ENCODE measurements around the gene NAV2.

The NAV2 gene

DNA sequence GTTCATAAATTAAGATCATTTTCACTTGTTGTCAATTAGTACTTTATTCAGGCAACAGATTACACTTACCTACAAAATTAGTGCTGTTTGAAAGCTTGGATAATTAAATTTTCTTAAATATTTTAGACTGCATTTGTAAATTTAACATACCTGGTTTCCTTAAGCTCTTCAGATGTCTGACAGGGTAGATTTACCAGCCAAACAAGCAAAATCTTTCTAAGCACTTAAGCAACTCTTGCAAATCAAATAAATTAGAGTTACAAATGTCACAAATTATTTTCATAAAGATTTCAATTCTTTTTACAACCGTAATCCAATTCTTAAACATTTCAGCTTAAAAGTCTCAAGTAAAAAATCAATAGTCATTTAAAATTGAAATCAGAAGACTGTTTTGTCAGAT is 317.8 kb downstream of the NAV2 start:
- no peak for DNase-seq

DNA sequence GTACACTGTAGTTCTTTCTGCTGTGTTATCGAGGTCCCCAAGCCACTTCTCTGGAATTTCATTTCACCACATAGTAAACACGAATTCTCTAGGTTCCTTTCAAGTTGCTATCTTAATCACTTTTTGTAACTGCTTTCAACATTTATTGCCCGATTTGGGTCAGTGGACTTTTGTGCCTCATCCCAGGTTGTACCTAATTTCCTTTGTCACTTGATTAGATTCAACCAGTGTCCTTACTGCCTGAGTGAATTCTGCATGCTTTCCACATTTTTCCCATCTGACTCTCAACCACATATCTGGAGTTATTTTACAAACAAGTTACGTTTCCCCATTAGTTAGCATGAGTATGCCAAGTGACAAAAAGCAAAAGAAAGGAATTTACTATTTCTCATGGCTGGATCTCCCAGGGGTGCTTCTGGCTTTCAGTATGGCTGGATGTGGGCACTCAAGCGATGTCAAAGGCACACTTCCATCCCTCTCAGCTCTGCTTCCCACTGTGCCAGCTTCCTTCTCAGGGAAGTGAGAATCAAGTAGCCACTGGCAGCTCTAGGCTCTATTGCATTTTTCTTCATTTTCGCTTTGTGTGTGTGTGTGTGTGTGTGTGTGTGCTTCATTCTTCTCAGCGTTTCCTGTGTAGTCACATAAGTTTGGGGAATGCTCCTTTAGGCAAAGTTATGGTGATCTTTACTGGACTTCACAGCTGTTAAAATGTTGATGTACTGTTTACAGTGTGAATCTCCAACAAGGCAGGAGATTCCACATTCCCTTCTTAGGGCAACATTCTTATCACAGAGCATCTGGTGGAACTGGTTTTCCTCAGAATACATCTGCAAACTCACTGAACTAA is 318.7 kb downstream of the NAV2 start:
- no peak for DNase-seq

DNA sequence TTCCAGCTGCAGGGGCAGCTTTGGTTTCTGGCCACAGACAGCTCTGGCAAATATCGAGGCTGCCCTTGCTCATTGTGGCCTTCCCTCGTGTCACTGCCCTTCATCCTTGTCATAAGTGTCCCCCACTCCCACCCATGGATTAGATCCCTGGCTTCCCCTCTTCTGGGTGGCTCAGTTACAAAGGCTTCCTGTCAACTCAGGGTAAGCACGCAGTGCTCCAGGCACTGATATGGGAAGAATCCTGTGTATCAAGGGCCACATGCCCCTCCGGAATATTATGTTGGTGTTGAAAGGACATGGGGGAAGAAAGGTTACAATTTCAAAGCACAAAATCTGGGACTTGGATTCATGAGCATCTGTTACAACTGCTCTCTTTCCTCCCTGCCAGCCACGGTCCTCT is 319.5 kb downstream of the NAV2 start:
- no peak for DNase-seq

DNA sequence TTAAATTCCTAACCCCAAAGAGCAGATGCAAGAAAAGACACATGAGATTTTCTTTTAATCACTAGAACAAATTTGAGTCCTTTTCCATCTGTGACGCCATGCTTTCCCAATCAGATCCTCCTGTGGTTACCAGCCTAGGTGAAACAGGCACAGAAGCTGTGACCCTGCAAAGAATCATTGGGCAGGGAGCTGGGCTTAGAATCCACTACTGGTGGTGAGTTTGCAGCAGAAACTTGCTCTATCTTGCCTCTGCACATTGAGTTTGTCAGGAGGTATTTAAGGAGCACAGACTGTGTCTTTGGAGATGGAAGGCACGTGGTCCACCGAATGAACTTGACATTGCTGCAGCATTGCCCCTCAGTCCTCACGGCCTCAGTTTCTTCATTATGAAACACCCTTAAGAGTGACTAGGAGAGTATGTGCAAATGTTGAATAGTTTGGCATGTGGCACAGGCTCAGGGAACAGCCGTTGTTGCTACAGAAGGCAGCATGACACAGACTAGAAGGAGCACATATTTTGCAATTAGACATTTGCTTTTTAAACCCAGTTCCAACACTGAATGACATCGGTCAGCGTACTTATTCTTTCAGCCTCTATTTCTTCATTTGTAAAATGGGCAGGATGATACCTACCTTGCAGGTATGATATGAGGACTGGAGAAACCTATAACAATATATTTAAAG is 320.1 kb downstream of the NAV2 start:
- DNase-seq, result no peak

DNA sequence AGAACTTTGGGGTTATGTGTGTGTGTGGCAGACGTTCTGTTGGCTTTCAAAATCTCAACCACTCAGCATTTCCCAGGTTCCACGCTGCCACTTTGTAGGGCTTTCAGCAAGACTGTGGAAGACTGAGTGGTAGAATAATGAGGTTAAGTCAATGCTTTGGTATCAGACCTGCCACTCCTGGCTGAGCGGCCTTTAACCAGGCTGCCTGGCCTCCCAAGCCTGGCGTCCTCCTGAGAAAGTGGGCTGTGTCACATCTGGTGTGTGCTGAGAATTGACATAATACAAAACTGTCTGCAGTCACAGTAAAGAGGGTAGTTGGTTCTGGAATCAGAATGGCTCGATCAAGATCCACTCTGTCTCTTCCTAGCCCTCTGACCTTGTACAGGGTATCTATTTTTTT is 321.2 kb downstream of the NAV2 start:
- DNase-seq, result no peak

DNA sequence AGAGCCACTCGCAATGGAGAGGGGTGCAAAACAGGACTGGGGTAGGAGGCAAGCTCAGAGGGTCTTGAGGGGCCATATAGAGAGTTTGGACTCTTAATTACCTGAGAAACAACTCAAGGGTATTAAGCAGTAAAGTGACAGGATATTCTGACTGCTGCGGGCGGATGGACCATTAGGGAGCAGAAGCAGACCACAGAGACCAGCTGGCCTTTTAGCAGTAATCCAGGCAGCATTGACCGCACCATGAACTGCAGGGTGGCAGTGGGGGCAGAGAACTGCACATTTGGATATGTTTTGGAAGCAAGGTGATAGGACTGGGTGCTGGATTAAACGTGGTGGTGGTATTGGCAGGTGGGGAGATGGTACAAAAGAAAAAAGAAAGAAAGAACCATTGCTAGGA is 322.3 kb downstream of the NAV2 start:
- DNase-seq, result no peak

DNA sequence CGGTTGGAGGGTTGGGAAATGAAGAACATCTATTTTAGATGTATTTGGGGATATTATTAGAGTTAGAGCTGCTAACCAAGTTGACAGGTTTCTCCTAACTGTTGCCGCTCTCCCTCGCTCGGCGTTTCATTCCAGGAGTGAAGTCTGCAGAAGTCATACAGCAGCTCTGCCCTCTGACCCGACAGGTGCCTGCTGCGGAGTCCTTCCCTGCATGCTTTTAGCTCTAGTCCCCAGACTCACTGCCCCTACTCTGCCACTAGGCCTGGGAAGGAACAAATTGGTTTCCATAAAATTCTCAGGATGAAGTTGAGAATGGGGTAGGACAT is 322.7 kb downstream of the NAV2 start:
- no peak for DNase-seq

DNA sequence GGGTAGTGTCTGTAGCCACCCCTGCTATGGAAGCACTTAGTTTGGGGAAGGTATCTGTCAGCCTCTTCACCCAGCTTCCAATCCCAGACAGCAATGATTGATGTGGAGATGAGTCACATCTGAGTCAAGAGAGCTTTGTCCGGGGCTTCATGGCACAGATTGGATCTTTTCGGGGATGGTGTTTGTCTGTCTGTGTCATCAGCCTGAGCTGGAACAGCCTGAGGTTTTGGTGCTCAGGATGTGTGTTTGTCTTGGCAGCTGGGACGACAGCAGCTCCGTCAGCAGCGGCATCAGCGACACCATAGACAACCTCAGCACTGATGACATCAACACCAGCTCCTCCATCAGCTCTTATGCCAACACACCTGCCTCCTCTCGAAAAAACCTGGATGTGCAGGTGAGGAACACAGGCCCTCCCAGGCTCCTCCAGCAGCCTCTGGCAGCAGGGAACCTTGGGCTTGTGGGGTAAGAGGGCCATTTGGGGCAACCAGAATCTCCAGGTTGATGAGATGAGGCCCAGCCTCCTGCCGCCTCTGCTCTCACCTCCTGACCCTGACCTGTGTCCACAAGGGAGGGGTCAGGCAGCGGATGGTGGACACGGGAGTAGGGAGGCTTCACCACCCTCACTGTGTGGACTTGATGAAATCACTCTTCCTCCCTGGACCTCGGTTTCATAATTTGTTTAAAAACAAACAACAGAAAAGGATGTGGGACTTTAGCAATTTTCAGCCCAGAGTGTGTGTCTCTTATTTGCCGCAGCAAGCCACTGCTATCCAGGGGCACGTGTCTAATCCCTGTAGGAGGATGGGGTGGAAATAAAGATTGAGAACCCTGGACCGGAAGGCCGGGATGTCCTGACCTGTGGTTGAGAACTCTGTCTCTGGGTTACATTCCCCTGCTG is 323.3 kb downstream of the NAV2 start:
- peak; percentile 46 for DNase-seq

DNA sequence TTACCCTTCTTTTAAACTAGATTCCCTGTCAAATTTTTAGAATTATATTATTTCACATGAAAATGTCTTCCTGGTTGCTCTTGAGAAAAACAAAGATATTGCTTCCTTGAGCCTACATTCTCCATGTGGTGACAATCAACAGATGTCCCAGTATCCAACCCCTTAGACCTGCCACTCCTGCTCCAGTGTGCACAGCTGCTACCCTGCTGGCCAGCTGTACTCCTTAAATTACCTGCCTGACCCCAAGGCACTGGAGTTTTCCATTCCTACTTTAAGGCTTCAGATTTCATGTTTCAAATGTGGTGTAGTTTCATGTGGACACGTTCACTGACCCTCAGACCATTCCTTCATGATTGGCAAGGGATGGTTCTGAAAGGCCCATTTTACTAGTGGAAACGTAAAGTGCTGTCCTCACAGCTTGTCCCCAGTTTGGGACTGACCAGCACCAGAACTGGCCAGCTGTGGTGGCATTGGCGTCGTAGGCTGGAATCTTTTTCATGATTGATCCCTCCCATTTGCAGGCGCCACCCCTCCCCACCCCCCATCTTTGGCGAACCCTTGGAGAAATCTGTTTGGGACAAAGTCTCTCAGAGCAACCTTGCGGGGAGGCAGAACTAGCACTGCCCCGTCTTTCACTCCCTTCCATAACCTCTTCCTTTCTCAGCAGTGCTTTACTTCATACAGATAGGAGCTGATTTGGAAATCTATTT is 324.1 kb downstream of the NAV2 start:
- no peak for DNase-seq

DNA sequence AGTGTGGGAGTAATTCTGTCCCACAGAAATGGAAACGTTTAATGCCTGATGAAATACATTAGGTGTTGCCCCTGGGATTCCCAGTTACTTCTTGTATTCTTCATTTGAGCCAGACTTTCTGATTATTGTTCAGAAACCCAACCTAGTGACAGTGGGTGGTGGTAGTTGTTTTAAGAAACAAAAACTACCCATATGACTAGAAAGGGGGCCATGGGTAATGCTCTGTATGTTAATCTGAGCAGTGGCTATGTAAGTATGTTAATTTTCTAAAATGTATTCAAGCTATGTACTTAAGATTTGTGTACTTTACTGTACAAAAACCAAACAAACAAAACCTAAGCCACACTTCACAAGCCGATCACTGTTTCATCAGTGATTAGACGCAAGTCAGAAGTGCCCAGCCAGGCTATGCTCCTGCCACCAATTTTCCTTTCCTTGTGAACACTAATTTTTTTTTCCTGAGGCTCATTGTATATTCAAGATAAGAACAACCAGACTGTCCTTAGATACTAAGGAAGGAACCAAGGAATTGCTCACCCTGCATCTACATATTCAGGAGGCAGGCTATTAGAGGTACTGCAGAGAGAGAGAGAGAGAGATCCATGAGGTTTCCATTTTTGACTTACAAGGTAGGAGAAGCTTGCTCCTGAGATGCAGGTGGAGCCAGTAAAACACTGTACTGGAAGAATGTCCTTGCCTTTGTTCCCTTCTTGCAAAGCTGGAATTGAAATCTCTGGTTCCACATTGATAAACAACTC is 324.9 kb downstream of the NAV2 start:
- DNase-seq, result no peak

DNA sequence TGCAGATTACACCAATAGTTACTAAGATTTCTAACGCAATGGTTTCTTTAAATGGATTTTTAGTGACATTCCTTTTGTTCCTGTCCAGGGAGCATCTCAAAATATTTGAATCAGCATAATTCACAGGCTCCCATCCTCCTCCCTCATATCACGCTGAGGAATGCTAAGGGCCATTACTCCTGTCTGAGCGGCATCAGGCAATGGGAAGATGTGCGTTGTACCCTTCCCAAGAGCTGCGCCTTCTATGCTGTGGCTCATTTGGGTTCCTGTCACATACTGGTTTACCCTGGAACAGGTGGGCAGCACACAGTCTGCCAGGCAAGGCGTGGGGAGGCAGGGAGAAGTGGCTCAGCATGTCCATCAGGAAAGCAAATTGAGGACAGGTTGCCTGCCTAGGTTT is 325.8 kb downstream of the NAV2 start:
- DNase-seq, result no peak

DNA sequence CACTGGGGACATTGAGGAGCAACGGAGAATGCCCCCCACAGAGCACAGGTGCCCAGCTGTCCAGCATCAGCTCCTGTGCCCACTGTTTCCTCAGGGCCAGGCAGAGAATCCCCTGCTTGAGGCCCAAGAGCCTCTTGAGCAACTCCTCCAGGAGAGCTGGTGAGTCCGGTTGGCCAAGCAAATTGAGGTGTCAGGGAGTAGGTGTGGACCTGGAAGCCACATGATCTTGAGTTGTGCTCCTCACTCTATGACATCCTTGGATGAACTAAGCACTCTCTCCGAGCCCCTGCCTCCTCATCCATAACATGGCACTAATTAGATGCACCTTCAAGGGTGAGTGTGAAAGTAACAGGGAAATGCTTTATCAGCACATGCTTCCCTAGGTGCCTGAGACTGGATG is 326.3 kb downstream of the NAV2 start:
- no peak for DNase-seq

DNA sequence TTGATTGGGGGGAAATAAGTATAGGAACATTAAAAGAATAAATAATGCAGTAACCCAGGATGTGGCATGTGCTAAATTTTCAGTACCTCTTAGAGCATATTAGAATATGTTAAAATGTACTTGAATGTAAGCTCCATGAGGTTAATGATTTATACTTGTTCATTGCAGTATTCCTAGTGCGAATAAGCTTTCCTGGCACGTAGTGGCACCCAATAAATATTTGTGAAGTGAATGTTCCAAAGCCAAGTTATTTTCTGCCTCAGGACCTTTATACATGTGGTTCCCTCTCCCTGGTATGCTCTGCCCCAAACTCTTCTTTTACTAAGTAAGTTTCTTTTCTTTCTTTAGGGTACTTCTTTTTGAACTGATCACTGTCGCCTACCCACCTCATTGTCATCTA is 328.9 kb downstream of the NAV2 start:
- DNase-seq, result no peak

DNA sequence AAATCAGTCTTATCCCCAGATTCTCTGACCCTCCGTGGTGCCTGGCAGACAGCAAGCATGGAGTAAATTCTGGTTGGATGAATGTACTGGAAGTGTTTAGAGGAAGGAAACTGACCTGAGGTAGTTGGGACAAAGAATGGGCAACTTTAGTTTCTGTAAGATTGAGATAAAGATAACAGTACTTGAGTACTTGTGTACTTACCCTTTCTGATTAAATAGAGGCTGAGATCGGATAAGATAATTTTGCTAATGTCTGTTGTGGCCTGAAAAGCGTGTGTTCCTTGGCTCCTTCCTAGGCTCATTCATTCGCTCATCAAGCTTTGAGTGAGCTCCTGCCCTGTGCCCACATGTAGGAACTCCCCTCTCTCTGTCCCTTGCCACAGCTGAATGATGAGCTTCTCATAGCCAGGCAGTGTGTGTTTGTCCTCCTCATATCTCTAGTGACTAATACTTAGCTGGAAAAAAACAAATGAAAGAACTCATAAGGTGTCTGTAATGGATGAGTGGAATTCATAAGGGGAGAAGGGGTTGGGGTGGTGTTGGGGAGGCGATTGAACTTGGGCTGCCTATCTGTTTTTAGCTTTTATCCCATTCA is 329.5 kb downstream of the NAV2 start:
- no peak for DNase-seq

DNA sequence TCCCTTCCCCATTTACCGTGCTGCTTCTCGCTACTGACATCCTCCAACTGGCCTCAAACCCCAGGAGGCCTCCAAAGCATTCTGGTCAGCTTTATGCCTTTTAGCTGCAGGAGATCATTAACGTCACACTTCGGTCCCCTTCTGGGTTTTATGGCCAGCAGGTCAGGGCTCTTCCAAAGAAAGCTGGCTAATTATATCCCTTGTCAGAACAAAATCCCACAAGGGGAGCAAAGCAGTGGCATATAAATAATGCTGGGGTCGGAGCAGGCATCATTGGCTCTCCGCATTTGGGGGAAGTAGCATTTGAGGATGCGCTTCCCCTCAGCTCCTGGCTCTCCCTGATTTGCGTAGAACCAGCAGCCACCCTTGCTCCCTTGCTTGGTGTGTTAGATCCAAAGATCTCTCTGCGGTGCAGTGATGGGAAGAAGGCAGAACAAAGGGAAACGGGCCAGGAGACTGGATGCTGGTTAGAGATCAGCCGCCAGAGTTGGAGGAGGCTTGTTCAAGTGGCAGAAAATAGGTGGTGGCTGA is 330.2 kb downstream of the NAV2 start:
- DNase-seq, result no peak

DNA sequence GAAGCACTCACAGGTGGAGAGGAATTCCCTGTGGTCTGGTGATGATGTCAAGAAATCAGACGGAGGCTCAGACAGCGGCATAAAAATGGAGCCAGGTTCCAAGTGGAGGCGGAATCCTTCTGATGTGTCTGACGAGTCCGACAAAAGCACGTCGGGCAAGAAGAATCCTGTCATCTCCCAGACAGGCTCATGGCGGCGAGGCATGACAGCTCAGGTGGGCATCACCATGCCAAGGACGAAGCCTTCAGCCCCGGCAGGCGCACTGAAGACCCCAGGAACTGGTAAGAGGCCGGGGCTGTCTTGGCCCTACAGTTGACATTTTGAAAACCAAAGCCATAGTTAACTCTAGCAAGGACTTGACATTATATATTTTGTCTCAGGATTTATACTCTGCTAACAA is 331.4 kb downstream of the NAV2 start:
- DNase-seq, result no peak

DNA sequence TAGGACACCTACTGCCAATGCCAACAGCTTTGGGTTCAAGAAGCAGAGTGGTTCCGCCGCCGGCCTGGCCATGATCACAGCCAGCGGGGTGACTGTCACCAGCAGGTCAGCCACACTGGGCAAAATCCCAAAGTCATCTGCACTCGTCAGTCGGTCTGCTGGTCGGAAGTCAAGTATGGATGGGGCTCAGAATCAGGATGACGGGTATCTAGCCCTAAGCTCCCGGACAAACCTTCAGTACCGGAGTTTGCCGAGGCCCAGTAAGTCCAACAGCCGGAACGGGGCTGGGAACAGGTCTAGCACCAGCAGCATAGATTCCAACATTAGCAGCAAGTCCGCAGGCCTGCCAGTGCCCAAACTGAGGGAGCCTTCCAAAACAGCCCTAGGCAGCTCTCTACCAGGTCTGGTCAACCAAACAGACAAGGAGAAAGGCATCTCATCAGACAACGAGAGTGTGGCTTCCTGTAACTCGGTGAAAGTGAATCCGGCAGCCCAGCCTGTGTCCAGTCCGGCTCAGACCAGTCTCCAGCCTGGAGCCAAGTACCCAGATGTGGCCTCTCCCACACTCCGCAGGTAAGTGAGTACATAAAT is 332.6 kb downstream of the NAV2 start:
- no peak for DNase-seq

DNA sequence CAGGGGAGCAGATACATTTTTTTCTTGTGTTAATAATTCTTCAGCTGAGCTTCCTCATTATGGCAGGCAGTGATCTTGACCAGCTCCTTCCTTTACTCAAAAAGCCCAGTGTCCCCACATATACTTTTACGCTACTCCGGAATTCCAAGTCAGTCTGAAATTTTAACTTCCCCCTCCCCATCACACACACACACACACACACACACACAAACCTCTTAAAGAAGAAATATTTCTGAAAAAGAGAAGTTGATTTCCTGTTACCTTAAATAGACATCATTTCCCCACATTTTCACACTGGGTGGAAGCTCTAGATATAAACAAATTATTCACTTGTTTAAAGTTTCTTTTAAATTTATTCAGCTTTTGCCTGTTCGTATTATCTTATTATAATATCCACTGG is 333.8 kb downstream of the NAV2 start:
- DNase-seq, result no peak

DNA sequence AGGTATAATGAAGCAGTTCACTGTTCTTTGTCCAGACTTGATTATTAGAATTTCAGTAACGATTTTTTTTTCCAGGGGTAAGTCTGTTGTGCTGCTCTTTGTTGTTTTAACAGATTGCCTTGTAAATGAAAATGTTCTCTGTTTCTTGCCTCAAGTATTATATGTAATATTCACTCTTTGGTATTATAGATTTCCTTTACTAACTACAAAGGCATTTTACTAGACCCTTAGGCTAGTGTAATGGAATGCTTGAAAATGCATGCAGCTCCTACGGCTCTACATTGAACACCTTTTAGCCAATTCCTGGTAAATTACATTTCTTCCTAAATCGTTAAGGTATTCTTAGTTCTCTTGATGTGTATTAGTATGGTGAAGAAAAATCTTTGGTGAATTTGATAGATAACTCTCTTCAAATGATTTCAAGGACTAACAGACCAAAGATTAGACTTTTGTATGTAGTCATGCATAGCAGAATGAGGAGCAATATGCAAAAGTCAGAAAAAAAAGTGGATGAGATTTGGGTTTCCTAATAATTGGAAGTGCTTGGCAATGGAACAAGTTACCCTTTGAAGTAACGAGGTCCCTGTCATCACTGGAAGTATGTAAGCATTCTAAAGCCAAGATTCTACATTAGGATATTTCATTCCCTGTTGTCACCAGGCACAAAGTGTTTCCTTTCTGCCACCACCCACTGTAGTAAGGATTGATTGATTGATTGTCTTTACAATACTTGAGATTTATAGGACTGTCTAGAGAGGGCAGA is 334.6 kb downstream of the NAV2 start:
- no peak for DNase-seq

DNA sequence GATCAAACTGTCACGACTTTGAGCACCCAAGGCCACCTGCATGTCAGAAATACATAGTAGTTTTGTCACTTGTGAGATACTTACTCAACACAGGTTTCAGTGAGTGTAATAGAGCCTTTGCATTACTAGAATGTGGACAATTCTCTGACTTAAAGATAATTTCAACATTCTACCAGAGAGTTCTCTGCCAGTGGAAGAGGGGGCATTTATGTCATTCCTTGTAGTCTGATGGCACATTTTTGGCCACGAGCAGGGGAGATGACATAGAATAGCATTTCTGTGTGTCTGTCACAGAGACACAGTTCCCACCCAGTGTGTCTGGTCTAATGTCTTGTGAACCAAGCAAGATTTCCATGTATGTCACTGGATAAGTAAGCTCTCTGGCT is 335.1 kb downstream of the NAV2 start:
- no peak for DNase-seq

DNA sequence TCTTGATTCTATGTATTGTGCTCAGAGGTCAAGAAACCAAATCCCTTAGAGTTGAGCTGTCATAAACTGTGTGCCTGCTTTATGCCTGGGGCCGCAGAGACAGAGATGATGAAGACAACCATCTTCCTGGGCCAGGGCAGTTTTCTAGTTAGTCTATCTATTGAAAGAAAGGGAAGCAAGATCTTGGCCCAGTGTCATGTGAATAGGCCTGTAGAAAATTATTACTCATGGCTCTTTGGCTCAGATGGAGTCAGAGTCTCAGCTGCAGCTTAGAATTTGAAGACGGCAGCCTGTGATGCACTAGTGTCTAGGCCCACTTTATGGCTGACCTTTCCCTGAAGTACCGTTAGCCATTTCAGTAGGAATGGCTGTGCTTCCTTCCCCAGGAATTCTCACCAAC is 335.6 kb downstream of the NAV2 start:
- no peak for DNase-seq
